Measurements from ENCODE around the gene FRMD4A.

FRMD4A gene

GRCh38 chr10:14004536-14004935, 326.2 kb downstream of the FRMD4A start:
- no peak for DNase-seq

DNA sequence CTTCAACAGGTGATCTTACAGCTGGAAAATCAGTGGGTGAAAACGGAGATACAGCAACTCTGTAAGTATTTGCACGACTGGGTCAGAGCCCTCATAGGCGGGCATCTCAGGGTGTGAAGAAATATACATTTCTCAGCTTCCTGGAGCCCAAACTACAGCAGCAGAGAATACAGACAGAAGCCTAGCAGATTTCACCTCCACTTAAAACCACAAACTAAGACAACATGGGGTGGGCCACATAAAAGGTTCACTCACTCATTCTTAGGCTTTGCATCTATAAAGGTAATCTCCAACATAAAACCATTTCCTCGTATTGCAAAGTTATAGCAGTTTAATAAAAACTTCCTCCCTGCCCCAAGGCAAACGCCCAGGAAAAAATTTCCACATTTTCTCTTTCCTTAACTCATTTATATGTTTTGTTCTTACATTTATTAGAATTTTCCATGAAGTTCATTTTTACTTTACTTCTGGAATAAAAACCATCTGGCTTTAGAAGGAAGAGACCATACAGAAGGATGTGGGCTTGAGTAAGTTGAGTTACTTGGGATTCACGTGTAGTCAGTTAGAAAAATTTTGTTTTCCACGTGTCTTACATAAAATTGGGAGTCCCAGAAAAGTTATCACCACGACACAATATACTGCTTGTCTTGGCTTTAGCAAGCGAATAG, 327.1 kb downstream of the FRMD4A start:
- DNase-seq: no peak

DNA sequence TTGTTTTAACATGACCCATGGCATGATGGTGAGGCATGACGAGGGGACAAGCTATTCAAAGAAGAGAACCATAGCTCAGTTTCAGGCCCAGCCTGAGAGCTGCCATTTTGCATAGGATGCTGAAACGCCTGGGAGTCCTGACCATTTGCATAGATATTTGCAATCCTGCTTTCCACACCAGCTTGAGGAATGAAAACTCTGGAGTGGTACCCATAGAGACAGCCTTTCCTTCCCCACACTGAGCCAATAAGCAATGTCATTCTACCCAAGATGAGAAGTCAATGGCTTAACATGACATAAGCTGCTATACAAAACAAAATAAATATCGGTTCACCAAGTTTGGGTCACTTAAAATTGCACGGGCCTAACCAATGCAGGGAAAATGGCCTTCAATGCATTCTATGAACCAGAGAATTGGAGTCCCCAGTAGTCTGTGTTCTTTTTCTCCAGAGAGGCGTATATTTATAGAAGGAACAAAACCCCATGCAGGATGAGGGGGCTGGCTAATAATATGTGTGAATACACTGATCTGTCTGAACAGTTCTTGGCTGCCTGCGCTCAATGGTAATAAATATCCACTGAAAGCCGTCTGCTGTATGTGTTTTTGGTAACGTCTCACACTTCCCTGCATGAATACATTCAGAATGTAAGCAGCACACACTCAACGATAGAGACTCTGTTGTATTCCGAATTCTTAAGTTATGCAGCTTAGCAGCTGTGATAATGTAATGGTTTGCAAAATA, 329.3 kb downstream of the FRMD4A start:
- DNase-seq: no peak

DNA sequence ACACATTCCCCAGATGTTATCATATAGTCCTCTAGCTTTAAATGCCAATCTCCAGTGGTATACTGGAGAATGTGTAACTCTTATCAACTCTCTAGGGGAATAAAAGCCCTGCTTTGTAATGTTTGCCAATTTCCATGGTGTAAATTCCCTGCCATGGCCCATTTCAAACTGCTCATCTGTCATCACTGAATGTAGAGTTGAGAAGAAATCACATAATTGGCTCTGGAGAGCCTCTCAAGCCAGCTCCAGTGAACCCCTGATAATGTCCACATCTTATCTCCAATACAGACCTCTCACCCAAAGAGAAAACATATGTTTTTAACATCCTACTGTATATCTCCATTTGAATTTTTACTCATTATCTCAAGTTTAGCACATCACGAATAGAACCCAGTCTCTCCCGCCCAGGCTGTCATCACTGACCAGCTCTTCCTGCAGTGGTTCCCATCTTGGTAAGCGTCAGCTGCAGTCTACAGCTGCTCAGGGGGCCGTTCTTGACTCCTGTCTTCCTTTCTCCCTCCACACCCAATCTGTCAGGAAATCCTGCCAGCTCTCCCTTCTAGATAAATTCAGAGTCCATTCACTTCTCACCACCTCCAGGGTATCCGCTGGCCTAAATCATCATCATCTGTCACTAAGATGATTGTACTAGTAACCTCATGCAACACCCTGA, 332.4 kb downstream of the FRMD4A start:
- DNase-seq: no peak

DNA sequence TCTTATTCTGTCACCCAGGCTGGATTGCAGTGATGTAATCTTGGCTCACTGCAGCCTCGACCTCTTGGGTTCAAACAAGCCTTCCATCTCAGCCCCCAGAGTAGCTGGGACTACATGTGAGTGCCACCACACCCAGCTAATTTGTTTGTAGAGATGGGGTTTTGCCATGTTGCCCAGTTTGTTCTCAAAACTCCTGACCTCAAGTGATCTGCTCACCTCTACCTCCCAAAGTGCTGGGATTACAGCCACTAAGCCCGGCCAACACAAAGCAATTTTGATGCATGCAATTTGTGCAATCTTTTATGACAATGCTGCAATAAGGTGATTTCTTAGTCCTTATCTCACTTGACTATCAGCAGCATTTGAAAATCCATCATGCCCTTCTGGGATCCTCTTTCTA, 333.1 kb downstream of the FRMD4A start:
- DNase-seq: no peak

DNA sequence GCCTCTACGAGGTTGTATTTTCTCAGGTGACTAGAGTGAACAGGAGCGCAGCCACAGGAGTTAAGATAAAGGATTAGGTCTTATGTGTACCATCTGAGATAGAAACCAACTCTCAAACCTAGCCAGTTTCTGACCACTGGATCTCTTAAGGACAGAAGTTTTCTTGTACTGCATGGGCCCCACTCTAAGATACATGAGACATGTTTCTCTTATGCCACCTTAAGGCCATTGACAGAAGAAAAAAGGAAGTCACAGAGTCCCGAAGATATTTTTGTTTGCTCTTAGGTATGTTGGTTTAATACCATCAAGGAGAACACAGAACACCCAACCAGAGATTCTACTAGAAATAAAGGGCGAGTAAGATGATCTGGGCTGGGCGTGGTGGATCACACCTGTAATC, 335.8 kb downstream of the FRMD4A start:
- DNase-seq: no peak

DNA sequence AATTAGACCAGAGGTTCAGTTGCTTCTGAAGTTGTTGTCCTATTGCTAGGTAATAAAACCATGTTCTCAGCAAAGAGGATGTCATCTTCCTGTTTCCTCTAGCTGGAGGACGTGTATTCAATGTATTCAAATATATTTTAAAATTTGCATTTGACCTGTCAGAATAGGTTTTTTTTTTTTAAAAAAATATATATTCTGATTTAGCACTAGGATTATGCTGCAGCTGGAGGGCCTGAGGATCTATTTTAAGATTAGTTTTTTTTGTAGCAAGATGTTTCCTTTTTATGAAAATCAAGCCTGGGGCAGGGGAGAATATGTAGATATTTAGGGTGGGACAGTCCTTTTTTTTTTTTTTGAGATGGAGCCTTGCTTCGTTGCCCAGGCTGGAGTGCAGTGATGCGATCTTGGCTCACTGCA, 337.0 kb downstream of the FRMD4A start:
- no peak for DNase-seq

DNA sequence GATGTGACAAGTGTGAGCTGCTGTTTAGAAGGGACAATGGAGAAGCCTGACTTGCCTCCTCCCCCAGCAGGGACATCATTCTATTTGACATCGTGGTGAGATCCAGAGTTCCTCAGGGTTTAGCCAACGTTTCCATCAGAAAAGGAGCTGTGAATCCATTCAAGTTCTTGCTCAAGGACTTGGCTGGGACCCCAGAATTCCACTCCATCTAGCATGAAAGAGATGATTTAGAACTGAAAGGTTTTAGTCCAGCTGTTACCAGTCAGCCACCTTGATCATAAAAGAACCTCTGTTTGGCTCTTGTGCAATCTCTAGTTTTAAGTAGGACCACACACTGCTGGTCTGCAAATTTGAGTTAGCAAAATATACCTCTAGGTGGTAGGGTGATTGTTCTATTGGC, 337.6 kb downstream of the FRMD4A start:
- no peak for DNase-seq

GRCh38 chr10:13991353-13991752, 339.4 kb downstream of the FRMD4A start:
- no peak for DNase-seq

DNA sequence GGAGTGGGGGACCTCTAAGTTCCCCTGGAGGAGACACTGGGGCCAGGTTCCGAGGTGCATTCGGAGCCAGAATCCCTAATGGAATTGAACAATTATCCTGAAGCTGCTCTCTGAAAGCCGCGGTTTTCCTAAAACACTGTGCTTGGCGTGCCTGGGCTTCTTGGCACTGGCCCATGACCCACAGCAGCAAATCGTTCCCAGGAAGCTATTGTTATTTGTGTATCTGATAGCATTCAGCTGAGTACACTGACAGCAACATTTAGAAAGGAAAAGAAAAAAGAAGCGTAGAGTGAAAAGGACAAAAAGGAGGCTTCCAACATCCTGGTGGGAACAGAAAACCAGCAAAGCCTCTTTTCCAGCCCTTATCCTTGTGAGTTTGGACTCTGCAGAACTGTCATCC, 339.8 kb downstream of the FRMD4A start:
- DNase-seq: no peak

- DNase-seq: no peak
Observed at GRCh38 chr10:13990392-13990805, 340.3 kb downstream of the FRMD4A start.

GRCh38 chr10:13989616-13990015, 341.1 kb downstream of the FRMD4A start:
- no peak for DNase-seq

DNA sequence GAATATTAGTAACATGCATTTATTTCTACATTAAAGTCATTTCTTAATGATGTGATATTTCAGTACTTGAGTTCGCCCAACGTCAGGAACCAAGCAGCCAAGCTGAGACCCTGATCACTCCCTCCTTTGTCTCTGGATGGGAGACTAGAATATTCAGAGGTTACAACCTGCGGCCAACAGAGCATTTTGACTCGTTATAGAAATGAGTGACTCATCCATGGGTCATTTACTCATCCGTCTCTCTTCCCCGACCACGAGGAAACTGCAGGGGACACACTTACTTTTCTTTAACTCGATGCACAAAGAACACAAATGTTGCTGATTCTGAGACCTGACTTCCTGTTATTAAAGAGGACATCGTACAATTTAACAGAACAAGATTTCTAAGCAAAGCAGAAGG, 343.3 kb downstream of the FRMD4A start:
- no peak for DNase-seq

- no peak for DNase-seq
Observed at GRCh38 chr10:13984647-13985155, 346.0 kb downstream of the FRMD4A start.

DNA sequence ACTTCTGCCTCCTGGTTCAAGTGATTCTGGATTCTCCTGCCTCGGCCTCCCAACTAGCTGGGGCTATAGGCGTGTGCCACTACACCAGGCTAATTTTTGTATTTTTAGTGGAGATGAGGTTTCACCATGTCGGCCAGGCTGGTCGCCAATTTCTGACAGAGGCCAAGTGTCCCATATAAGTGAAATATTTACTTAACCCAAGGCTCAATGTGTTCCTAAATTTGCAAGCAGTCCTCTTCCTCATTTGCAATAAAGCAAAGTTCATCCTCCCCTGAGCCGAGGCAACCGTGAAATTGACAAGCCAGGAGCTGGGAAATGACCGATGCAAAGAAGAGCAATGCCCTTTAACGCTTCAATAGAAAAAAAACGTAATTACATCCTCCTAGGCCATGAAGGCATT, 347.7 kb downstream of the FRMD4A start:
- DNase-seq: no peak

DNA sequence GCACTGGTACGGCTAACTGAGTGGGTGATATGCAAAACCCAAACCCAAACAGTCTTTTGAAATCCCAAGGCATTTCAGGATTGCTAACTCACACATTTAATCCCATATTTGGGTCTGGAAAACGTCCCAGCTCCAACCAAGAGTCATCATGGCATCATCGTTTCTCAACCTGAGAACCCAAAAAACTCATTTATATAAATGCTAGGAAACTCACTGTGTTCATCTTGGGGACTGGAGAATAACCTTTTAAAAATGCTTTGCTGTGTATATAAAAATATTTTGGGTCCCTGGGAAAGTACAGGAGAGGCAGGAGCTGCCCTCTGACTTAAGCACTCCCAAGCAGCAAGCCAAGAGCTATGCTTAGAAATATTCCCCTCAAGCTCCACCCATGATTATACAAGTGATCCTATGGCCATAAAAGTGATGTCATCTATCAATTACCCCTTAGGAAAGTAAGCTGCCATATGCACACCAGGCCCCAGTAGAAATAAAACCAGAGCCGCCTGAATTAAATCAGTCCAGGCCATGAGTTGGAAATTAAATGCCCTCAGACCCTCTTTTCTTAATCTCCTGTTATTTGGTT, 352.1 kb downstream of the FRMD4A start:
- no peak for DNase-seq

DNA sequence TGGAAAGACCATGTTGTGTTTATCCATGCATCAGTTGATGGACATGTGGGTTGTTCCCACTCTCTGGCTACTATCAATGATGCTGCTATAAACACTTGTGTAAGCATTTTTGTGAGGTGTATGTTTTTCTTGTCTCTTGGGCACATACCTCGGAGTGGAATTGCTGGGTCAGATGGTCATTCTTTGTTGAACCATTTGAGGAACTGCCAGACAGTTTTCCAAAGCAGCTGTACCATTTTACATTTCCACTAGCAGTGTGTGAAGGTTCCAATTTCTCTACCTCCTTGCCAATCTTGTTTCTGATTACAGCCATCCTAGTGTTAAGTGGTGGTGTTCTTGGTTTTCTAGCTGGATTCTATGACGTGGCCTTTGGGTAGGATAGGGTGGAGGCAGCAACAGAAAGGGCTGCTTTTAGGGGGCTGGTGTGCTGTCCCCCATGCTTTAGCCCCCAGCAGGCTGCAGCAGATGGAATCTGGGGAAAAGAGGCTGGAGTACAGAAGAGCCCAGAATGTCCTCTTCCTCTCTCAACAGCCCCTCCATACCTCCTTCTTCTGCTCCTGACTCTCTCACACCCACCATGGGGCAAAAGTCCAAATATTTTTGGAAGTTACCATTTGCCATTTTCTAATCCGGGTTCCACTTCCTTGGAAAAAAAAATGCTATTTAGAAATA, 352.7 kb downstream of the FRMD4A start:
- DNase-seq: no peak

DNA sequence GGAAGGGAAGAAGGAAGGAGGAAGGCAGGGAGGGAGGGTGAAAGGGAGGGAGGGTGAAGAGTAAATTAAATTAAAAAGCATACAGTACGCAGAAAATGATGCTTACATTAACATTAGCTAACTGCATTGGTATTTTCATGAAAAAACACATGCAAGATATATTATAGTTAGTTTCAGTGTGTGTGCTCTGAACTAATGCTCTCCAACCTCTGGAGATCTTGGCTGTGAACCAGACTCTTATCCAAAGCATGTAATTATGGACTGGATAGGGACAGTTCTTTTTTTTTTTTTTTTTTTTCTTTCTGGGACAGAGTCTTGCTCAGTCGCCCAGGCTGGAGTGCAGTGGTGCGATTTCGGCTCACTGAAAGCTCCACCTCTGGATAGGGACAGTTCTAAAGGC, 357.0 kb downstream of the FRMD4A start:
- DNase-seq: no peak

DNA sequence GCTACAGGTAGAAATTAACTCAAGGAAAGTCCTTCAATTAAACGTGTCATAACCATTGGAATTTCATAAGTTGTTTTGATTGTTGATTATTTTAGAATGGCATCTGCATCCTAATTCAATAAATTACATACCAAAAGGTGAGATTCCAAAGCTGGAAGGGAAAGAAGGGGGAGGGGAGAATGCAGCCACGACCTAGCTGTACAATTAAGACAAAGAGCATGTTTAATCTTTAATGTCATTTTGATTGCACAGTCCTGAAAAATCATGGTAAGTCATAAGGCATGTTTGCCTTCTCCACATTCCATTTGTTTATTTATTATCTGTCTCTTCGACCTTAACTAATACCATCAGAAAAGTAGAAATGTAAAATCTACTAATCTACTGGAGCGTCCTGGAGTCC, 358.1 kb downstream of the FRMD4A start:
- no peak for DNase-seq

GRCh38 chr10:13971601-13972475, 358.9 kb downstream of the FRMD4A start:
- no peak for DNase-seq

DNA sequence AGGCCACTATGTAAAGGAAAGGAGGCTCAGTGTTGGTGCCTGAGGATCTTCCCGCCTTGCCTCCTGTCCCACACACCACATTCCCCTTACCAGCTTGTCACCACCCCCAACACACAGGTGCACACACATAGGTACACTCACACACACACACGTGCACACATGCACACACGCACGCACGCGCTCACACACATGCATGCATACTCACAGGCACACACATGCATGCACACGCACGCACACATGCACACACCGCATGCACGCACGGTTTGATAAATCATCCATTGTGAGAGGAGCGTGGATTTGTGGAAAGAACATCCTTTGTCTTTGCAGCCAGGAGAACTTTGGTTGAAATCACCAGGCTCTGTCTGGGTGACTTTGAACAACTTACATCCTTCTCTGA, 359.8 kb downstream of the FRMD4A start:
- no peak for DNase-seq

Measured in NCI-H187 treated with DMSO at 0.1 percent for 48 hours (cell line).